Posterior cingulate gyrus (tissue), 11 donors: ENCODE measurements around the gene GRIK2.

Experiments used
- DNase-seq, 10 donors: peaks; one replicate each; pipeline versions ENCODE4 v3.0.0 to v3.0.0-alpha.2; 2020 to 2021; ENCODE audit warnings: mixed read lengths in 3 of 10
- intact Hi-C: fragments of 100-400 bp; cut with DNase I; formaldehyde crosslinking; loops from one replicate; pipeline ENCODE4 v1.15.1; 2023

The GRIK2 gene

DNA sequence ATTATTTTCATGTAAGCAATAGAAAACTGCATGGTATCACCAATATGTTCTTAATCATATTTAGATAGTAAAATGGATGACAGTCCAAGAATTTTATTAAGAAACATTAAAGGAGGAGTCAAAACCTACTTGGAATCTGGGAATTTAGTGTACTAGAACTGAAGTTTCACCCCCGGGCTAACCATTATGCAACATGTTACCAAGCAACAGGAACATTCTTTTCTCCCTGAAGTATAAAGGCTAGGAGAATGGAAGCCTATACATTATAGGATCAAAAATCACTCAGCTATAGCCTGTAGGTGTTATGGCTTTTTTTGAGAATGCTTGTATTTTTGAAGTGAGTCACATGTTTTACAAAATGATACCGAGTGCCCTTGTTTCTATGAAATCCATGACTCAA, 538.3 kb downstream of the GRIK2 start:
- intact Hi-C loops = no loop called here
- no peak for DNase-seq

GRCh38 chr6:101932704-101933103, 539.2 kb downstream of the GRIK2 start:
- DNase-seq = no peak
- intact Hi-C loops = no loop called here

DNA sequence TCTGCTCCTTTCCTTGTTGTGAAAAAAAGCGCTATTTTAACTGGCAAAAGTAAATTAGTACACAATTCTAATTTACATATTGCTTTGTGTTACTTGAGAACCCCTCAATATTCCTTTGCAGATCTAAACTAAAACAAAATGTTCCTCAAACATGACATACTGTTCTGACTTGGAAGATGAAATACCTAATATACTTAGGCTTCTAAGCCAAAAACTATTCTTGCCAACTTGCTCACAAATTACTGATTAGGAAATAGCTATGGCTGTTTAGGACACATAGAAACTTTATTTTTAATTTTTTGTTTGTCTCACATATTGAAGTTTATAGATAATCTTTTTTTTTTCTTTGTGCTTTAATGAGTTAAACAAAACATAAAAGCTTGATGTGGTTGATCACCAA, 542.2 kb downstream of the GRIK2 start:
- intact Hi-C loops = no loop called here
- DNase-seq = no peak

- intact Hi-C loops = no loop called here
- DNase-seq = no peak
These were observed 543.0 kb downstream of the GRIK2 start for GRCh38 chr6:101936516-101936915.

- intact Hi-C loops = no loop called here
These were observed 543.6 kb downstream of the GRIK2 start for GRCh38 chr6:101937108-101937507.

GRCh38 chr6:101940391-101940790, 546.9 kb downstream of the GRIK2 start:
- intact Hi-C loops = no loop called here
- DNase-seq = no peak

More at GRCh38 chr6:101937108-101937507, 543.6 kb downstream of the GRIK2 start:
- no peak for DNase-seq

DNA sequence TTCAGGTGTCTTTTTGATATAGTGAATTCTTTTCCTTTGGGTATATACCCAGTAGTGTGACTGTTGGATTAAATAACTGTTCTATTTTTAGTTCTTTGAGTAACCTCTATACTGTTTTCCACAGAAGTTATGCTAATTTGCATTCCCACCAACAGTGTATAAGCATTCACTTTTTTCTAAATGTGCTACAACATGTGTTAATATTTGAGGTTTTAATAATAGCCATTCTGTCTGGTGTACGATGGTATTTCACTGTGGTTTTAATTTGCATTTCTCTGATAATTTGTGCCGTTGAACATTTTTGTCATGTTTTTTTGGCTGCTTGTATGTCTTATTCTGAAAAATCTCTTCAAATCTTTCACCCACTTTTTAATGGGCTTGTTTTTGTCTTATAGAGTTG, 563.5 kb downstream of the GRIK2 start:
- intact Hi-C loops = no loop called here
- DNase-seq = no peak

- intact Hi-C loops = no loop called here
These were observed 567.8 kb downstream of the GRIK2 start for GRCh38 chr6:101961357-101961756.

DNA sequence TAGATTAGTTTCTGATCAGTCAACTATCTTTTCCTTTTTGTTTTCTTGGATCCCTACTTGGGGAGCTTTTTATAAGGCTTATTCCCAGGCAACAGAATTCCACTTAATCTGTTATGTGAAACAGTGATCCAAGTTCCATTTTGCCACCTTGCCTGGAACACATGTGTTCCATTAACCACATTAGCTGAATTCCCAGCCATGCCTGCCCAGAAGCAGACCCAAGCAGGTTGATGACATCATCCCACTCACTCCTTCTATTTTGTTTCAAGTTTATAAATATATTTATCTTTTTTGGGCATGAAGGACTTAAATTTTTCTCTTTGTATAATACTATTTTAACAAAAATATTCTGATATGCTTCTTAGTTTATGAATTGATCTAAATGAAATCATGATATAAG, 587.4 kb downstream of the GRIK2 start:
- no peak for DNase-seq
- intact Hi-C loops = no loop called here

More at GRCh38 chr6:101961357-101961756, 567.8 kb downstream of the GRIK2 start:
- peak in 3 of 10 donors; percentile 19 to 57 (median 30) for DNase-seq

GRCh38 chr6:101986476-101986875, 593.0 kb downstream of the GRIK2 start:
- intact Hi-C loops = no loop called here
- DNase-seq = no peak

GRCh38 chr6:101992286-101992685, 598.8 kb downstream of the GRIK2 start:
- intact Hi-C loops = no loop called here
- DNase-seq = no peak

DNA sequence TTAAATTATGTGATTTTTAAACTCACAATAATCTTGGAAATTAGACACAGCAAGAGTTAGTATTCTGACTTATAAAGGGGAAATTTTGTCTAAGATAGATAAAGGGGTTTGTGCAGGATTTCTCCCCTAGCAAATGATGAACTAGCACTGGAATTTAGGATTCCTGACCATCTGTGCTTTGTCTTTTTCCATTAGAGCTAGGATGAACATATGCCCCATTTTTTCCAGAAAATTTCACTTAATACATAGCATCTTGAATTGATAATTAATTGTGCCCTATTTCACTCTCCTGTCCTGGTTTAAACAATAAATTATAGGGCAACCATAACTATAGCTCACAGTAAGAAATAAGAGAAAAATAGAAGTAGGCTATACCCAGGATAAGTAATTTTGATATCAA, 601.0 kb downstream of the GRIK2 start:
- intact Hi-C loops = no loop called here

GRCh38 chr6:102015431-102015830, 621.9 kb downstream of the GRIK2 start:
- DNase-seq = peak in 2 of 10 donors; percentile 25 to 79
- intact Hi-C loops = no loop called here

More for the DNA sequence above, 601.0 kb downstream of the GRIK2 start:
- no peak for DNase-seq

- intact Hi-C loops = no loop called here
- no peak for DNase-seq
These were observed 628.8 kb downstream of the GRIK2 start for GRCh38 chr6:102022281-102022680.

DNA sequence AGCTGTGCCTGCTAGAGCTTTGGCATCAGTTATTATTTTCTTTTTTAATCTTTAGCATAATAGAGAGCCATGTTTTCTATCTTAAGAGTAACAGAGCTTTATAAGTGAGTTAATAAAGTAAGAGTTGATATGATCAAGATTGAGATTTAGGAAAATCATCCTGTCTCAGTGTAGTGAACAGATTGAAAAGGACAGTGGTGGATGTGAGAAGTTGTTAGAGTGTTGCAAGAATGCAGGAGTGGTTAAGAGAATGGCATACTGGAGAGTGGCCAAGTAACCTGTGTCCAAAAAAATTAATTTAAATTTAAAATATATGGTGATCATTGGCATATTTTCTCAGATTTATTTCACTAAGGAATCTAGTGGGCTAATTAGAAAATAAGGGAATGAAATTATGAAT, 629.3 kb downstream of the GRIK2 start:
- intact Hi-C loops = no loop called here
- DNase-seq = no peak

GRCh38 chr6:102023977-102024657, 630.6 kb downstream of the GRIK2 start:
- intact Hi-C loops = no loop called here
- DNase-seq = no peak

DNA sequence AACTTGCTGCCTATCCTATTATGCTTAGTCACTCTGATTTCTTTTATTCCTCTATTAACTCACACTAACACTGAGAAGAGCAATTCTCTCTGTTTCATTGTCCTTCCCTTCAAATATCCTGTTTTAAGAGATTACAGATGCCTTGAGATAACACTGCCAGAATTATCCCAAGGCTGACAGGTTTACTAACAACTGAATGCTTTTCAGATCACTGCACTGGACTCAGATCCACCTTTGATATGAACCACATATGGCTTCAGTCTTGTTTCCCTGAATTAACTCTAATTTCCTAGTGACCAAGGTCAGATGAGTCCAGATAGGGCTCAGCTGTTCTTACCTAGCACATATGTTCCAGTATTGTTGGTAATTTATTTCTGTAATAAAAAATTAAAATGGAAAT, 633.1 kb downstream of the GRIK2 start:
- intact Hi-C loops = no loop called here
- DNase-seq = no peak

DNA sequence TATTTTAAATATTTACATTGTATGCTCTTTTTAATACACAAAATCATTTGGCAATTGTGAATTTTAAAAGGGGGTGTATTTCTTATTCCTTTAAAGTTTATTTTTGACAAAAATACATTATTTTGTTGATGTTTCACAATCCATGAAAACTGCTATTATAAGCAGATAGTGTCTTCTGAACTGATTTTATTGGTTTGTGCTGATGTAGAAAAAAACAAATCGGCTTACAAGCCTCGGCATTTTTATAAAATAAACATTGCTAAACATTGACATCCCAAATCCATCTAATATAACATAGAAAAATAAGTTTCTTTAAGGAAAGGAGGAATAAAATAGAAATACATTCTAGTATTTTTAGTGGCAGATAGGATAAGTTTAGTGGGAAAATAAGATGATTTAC, 634.7 kb downstream of the GRIK2 start:
- DNase-seq = no peak
- intact Hi-C loops = no loop called here

- no peak for DNase-seq
- intact Hi-C loops = no loop called here
These were observed 645.5 kb downstream of the GRIK2 start for GRCh38 chr6:102038964-102039363.

DNA sequence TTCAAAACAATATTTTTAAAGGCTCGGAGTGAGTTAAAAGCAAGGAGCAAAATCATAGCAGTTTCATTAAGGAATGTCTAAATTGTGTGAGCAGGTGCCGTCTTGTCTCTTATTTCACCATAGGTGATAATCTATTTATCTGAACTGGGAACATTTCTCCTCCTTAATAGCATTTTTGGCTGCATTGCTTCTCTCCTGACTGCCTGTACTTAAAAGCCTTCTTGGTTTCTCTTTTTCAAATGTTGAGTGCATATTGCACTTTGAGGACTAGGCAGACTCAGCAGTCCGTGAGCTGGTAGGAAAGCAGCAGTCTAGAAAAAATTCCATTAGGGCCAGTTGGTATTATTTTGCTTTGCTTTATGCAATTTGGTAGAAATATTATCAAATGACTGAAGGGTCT, 645.9 kb downstream of the GRIK2 start:
- intact Hi-C loops = no loop called here
- DNase-seq = no peak

DNA sequence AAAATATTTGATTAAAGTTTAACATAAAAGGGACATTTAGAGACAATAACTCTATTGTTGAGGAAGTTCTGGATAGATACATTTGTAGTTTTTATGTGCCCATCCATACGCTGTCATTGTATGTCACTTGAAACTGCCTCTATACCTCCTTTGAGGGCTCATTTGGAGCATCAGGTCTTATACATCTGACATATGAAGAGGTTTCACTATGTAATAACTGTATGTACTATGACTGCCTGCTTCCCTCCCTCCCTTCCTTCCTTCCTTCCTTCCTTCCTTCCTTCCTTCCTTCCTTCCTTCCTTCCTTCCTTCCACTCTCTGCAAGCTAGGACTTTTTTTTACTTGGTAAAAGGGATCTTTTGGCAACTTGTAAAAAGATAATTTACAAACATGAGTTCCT, 657.5 kb downstream of the GRIK2 start:
- intact Hi-C loops = no loop called here
- DNase-seq = no peak

DNA sequence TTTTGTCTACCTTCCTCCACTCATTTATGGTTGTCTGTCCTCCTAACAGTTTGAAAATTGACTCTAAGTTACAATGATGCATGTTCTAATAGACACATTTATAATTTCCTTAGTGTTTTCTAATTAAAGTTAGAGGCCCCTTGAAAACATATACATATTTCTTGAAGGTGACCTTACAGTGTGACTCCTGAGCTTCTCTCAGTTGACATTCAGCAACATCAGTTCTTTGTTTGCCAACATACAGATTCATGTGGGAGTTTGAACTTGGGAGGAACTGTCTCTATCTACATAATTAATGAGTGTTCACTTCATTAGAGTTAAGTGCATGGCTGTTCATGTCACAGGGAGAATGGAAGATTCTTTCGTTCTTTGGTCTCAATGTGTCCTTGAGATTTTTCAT, 658.2 kb downstream of the GRIK2 start:
- DNase-seq = no peak
- intact Hi-C loops = no loop called here

DNA sequence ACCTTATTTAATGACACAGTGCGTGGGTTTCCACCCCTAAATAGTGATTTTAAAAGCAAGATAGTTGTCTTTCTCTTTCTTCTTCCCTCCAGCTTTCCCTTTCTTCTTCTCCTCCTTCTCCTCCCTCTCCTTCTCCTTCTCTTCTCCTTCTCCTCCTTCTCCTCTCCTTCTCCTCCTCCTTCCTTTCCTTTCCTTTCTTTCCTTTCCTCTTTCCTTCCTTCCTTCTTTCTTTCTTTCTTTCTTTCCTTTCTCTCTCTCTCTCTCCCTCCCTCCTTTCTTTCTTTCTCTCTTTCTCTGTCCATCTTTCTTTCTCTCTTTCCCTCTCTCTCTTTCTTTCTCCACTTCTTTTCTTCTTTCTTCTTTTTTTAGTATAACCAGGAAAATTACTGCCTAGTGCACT, 670.6 kb downstream of the GRIK2 start:
- intact Hi-C loops = no loop called here
- no peak for DNase-seq
